ENCODE results near the gene SPTBN5. TPM values are rescaled to one million over a fixed set of nuclear protein-coding genes. Genes with fewer than 3 reads are reported as not detected.
"Not testable (repeated sequence)": the region's sequence is repeated elsewhere in the genome, so short reads cannot be mapped to it uniquely, and the experiment has no call there.

SPTBN5 gene
- total and polyA plus RNA-seq, 10 of the 15 experiments (the other 5 are each of a cell fraction or from before 2014, with no cell fraction given) = under 0.01 to 0.18 (median 0.04) TPM; not detected in 4

DNA sequence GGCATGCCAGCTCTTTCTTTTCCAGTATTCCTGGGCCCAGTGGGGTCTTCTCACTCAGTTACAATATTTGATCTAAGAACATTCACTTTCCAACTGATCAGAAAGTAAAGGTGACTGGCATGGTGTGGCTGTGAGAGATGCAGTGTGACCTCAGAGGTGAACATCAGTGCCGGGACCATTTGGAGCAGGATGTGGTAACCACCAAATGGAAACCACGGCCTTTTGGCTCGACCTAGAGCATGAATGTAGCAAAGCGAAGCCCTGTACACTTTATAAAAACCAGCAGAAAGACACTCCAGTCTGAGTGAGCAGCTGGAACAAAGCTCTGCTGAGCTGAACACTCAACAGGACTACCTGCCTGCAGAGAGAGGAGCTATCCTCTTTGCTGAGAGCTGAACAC lies 62.6 kb downstream of the SPTBN5 start:
- SMC1A ChIA-PET (ENCODE audit: uncharacterized antibody, unreplicated experiment); BruUV-seq (replicated peaks); POLR2A ChIA-PET; H3K9me3 ChIP-seq (replicated peaks; ENCODE audit: control insufficient read depth, insufficient read depth, low read length); H3K36me3 ChIP-seq (ENCODE audit: control insufficient read depth in 2 of 2, insufficient read depth in 2 of 2, low read length in 1 of 2); H3K27ac ChIP-seq (ENCODE audit: control insufficient read depth, insufficient read depth); FAIRE-seq; H2AFZ ChIP-seq (ENCODE audit: control insufficient read depth, low read depth, low read length); H4K20me1 ChIP-seq (ENCODE audit: control insufficient read depth, insufficient read depth); H3K79me2 ChIP-seq (ENCODE audit: control insufficient read depth, insufficient read depth, low read length); H3K4me2 ChIP-seq (ENCODE audit: control insufficient read depth, insufficient read depth); H3K4me3 ChIP-seq; ATAC-seq; H3K4me1 ChIP-seq (ENCODE audit: control insufficient read depth, insufficient read depth, low read length); intact Hi-C loops (cut with micrococcal nuclease; ENCODE audit: unreplicated experiment); H3K9ac ChIP-seq (ENCODE audit: control insufficient read depth, insufficient read depth, low read length); in situ Hi-C loops (cut with MboI); DNase-seq (ENCODE audit: low read depth, low spot score); H3K27me3 ChIP-seq (replicated peaks in 1 of 2; ENCODE audit: control insufficient read depth in 2 of 2, insufficient read depth in 2 of 2, low read length in 1 of 2): not testable (repeated sequence)
- ChIA-PET CTCF (interaction anchor here (0.6 to 2.0 kb wide), 6 partner anchors 19 to 1243 kb away, joined by 3 to 8 read pairs (median 4); partner anchors contain the start of gene MAPKBP1), RAD21 (ENCODE audit: unreplicated experiment) (interaction anchor here (0.8 to 1.2 kb wide), 3 partner anchors 10 to 73 kb away, joined by 3 to 4 read pairs (median 4); no protein-coding TSS in a partner anchor)
- 45% methylated on average over 4 of the region's 4 CpGs for WGBS (ENCODE audit: insufficient coverage, insufficient replicate concordance, low lambda C conversion rate, missing lambda C conversion rate)

DNA sequence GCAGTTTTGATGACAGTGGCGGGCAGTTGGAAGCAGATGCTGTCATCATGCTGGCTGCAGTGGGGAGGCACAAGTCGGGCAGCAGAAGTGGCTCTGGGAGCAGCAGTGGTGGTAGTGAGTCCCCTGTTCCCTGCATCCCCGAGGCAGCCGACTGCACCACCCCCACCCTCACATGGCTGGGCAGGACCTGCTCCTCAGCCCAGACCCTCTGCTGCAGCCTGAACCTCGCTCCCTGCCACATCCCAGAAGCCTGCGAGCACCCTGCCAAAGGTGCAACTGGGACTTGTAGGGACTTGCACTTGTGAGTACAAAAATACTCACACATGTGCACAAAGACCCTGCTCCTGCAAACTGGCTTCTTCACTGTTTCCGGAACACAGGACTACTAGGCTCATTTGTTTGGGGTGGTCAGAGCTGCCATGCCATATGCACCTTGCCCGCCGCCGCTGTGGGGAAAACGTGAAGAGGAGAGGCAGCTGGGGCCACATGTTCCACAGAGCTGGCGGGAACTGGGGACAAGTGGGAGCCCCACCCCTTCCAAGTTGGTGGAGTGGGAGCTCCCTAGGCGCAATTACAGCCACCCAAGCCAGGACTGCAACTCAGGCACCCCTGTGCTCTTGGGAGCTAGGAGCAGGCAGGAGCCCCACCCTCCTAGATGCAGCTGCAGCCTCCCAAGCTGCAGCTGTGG lies 63.8 kb downstream of the SPTBN5 start:
- Histone ChIP-seq H4K20me1 (ENCODE audit: control insufficient read depth, insufficient read depth) (no peaks in the 10 kb centered on the region; the same call in 1 of the 2 replicates), H3K4me1 (ENCODE audit: control insufficient read depth, insufficient read depth, low read length) (no peaks in the 10 kb centered on the region), H3K9ac (ENCODE audit: control insufficient read depth, insufficient read depth, low read length) (no peak overlapping the region), H3K9me3 (replicated peaks; ENCODE audit: control insufficient read depth, insufficient read depth, low read length) (no peaks in the 10 kb centered on the region), H3K4me3 (no peak overlapping the region), H3K79me2 (ENCODE audit: control insufficient read depth, insufficient read depth, low read length) (no peaks in the 10 kb centered on the region), H3K36me3 (ENCODE audit: control insufficient read depth in 2 of 2, insufficient read depth in 2 of 2, low read length in 1 of 2) (peaks cover 2 to 3% of the 10 kb centered on the region in 2 experiments; a peak in 3 of 4 replicates), H3K27ac (ENCODE audit: control insufficient read depth, insufficient read depth) (no peak overlapping the region), H3K4me2 (ENCODE audit: control insufficient read depth, insufficient read depth) (no peak overlapping the region), H3K27me3 (replicated peaks in 1 of 2; ENCODE audit: control insufficient read depth in 2 of 2, insufficient read depth in 2 of 2, low read length in 1 of 2) (no peaks in the 10 kb centered on the region), H2AFZ (ENCODE audit: control insufficient read depth, low read depth, low read length) (no peak overlapping the region)
- WGBS (ENCODE audit: insufficient coverage, insufficient replicate concordance, low lambda C conversion rate, missing lambda C conversion rate) = 90% methylated on average over 13 of the region's 13 CpGs
- in situ Hi-C loops (cut with MboI) (no loop called here), intact Hi-C loops (cut with micrococcal nuclease; ENCODE audit: unreplicated experiment) (loop anchor here (5.0 kb wide), 2 partner anchors 72 to 142 kb away; partner anchors contain the start of gene EHD4)
- no peak for FAIRE-seq
- TF ChIP-seq CBX5 (IDR thresholded peaks at IDR 0.05; ENCODE audit: low read depth) (no peak), TAF1 (IDR thresholded peaks at IDR 0.05; ENCODE audit: borderline replicate concordance, low read depth, low read length) (no peak), CBX3 (IDR thresholded peaks at IDR 0.05; ENCODE audit: borderline replicate concordance, low read depth) (no peak), CHD4 (IDR thresholded peaks at IDR 0.05) (no peak), RAD21 (IDR thresholded peaks at IDR 0.05; ENCODE audit: insufficient read depth, low read depth, low read length) (no peak), HDAC6 (IDR thresholded peaks at IDR 0.05; ENCODE audit: unreplicated experiment) (no peak)
- TF ChIP-seq, protein P1, sequence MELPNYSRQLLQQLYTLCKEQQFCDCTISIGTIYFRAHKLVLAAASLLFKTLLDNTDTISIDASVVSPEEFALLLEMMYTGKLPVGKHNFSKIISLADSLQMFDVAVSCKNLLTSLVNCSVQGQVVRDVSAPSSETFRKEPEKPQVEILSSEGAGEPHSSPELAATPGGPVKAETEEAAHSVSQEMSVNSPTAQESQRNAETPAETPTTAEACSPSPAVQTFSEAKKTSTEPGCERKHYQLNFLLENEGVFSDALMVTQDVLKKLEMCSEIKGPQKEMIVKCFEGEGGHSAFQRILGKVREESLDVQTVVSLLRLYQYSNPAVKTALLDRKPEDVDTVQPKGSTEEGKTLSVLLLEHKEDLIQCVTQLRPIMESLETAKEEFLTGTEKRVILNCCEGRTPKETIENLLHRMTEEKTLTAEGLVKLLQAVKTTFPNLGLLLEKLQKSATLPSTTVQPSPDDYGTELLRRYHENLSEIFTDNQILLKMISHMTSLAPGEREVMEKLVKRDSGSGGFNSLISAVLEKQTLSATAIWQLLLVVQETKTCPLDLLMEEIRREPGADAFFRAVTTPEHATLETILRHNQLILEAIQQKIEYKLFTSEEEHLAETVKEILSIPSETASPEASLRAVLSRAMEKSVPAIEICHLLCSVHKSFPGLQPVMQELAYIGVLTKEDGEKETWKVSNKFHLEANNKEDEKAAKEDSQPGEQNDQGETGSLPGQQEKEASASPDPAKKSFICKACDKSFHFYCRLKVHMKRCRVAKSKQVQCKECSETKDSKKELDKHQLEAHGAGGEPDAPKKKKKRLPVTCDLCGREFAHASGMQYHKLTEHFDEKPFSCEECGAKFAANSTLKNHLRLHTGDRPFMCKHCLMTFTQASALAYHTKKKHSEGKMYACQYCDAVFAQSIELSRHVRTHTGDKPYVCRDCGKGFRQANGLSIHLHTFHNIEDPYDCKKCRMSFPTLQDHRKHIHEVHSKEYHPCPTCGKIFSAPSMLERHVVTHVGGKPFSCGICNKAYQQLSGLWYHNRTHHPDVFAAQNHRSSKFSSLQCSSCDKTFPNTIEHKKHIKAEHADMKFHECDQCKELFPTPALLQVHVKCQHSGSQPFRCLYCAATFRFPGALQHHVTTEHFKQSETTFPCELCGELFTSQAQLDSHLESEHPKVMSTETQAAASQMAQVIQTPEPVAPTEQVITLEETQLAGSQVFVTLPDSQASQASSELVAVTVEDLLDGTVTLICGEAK (IDR thresholded peaks at IDR 0.05; ENCODE audit: borderline replicate concordance) = no peak
- CTCF ChIA-PET = interaction anchor here (1.0 to 2.0 kb wide), 2 partner anchors 75 to 159 kb away, joined by 3 to 4 read pairs; no protein-coding TSS in a partner anchor
- DNase-seq (ENCODE audit: low read depth, low spot score) = no peak
- no peak for ATAC-seq
- RAD21 ChIA-PET (ENCODE audit: unreplicated experiment) = no interaction called here
- POLR2A ChIA-PET = no interaction called here
- SMC1A ChIA-PET (ENCODE audit: uncharacterized antibody, unreplicated experiment) = no interaction called here
- BruUV-seq (replicated peaks) = no TSS peak

Data from GM12878 (cell line).